ENCODE measurements around the gene TLCD3A. TPM values are rescaled to one million over a fixed set of nuclear protein-coding genes. Genes with fewer than 3 reads are reported as not detected.

TLCD3A gene
- total and polyA plus RNA-seq, 2 donors (not counting 3 experiments of a cell fraction or from before 2014, with no cell fraction given): 36.6 to 54.1 TPM

DNA sequence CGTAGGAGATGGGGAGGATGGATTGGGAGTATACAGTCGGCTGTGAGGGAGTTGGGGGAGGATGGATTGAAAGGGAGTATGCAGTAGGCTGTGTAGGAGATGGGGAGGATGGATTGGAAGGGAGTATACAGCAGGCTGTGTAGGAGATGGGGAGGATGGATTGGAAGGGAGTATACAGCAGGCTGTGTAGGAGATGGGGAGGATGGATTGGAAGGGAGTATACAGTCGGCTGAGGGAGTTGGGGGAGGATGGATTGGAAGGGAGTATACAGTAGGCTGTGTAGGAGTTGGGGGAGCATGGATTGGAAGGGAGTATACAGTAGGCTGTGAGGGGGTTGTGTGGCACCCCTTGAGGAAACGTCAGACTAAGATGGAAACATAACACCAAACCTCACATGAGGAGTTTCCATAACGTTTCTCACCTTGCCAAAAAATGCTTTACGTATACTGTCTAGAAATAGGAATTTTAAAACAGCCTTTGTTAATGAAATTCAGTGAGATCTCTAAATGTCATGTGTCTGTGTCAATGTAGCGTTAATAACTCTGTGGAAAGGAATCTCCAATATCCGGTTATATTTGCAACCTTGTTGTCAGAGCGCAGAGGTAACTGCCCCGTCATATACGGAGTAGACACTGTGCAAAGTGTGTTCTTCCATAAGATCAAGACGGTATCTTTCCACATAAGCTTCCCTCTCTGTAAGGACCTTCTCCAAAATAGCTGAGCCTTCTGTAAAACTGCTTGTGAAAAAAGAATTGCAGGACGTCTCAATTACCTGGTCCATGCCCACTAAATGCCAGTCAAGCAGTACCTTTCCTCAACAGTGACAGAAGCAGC, 11.5 kb upstream of the TLCD3A start:
- Histone ChIP-seq H3K36me3 (ENCODE audit: control insufficient read depth in 2 of 2, extremely low read depth in 1 of 2, insufficient read depth in 2 of 2, low read length in 2 of 2) (no peaks in the 10 kb centered on the region), H3K4me3 (replicated peaks in 1 of 3; ENCODE audit: insufficient read depth in 1 of 3, low read depth in 1 of 3, low read length in 3 of 3) (no peak overlapping the region), H3K4me2 (ENCODE audit: insufficient read depth, low read length) (no peak overlapping the region), H3K4me1 (ENCODE audit: control insufficient read depth, extremely low read depth, insufficient read depth, low read length) (peaks cover 7% of the 10 kb centered on the region), H3K9me1 (replicated peaks; ENCODE audit: control insufficient read depth, extremely low read depth, insufficient read depth, low read length) (no peaks in the 10 kb centered on the region), H2AFZ (ENCODE audit: low read depth, low read length) (no peak overlapping the region), H3K79me2 (ENCODE audit: control insufficient read depth, insufficient read depth, low read length) (no peaks in the 10 kb centered on the region), H3K27ac (ENCODE audit: insufficient read depth, low read depth, low read length) (no peak overlapping the region), H4K20me1 (replicated peaks; ENCODE audit: control insufficient read depth, extremely low read depth, insufficient read depth, low read length) (no peaks in the 10 kb centered on the region), H3K27me3 (ENCODE audit: control insufficient read depth in 2 of 2, insufficient read depth in 2 of 2, low read length in 2 of 2) (no peaks in the 10 kb centered on the region), H3K9ac (replicated peaks; ENCODE audit: extremely low read depth, insufficient read depth, low read length) (no peak overlapping the region), H3K9me3 (replicated peaks; ENCODE audit: control insufficient read depth, insufficient read depth, low read length) (no peaks in the 10 kb centered on the region)
- DNase-seq (ENCODE audit: low read depth, low spot score) (no peak), FAIRE-seq (peak; percentile 37)
- dilution Hi-C loops (cut with MboI; ENCODE audit: extremely low pct_ligation_motif_present, low sequenced_read_pairs) (no loop called here), intact Hi-C loops (cut with micrococcal nuclease) (no loop called here)
- ChIA-PET CTCF (interaction anchor here (0.8 to 1.7 kb wide), 3 partner anchors 17 to 260 kb away, joined by 3 to 5 read pairs (median 3); no protein-coding TSS in a partner anchor), POLR2A (no interaction called here)
- no TSS peak for BruUV-seq (replicated peaks)
- TF ChIP-seq, protein P1, sequence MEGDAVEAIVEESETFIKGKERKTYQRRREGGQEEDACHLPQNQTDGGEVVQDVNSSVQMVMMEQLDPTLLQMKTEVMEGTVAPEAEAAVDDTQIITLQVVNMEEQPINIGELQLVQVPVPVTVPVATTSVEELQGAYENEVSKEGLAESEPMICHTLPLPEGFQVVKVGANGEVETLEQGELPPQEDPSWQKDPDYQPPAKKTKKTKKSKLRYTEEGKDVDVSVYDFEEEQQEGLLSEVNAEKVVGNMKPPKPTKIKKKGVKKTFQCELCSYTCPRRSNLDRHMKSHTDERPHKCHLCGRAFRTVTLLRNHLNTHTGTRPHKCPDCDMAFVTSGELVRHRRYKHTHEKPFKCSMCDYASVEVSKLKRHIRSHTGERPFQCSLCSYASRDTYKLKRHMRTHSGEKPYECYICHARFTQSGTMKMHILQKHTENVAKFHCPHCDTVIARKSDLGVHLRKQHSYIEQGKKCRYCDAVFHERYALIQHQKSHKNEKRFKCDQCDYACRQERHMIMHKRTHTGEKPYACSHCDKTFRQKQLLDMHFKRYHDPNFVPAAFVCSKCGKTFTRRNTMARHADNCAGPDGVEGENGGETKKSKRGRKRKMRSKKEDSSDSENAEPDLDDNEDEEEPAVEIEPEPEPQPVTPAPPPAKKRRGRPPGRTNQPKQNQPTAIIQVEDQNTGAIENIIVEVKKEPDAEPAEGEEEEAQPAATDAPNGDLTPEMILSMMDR (IDR thresholded peaks at IDR 0.05; ENCODE audit: extremely low read depth in 1 of 2, insufficient read depth in 1 of 2, low read depth in 1 of 2, low read length in 2 of 2): no peak
- TF ChIP-seq, protein P2, sequence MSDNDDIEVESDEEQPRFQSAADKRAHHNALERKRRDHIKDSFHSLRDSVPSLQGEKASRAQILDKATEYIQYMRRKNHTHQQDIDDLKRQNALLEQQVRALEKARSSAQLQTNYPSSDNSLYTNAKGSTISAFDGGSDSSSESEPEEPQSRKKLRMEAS (IDR thresholded peaks at IDR 0.05; ENCODE audit: insufficient read depth, insufficient read length): no peak
- TF ChIP-seq POLR2AphosphoS5 (IDR thresholded peaks at IDR 0.05; ENCODE audit: insufficient read depth, low read depth, low read length) (no peak), EZH2 (IDR thresholded peaks at IDR 0.05; ENCODE audit: borderline replicate concordance, low read depth, low read length, severe bottlenecking) (no peak), MYC (IDR thresholded peaks at IDR 0.05; ENCODE audit: low read depth, low read length) (no peak), GATA2 (IDR thresholded peaks at IDR 0.05; ENCODE audit: insufficient read depth, insufficient read length, low read depth, low read length) (no peak), FOS (IDR thresholded peaks at IDR 0.05; ENCODE audit: borderline replicate concordance, insufficient read depth, low read length) (no peak), JUN (IDR thresholded peaks at IDR 0.05; ENCODE audit: borderline replicate concordance, insufficient read depth, insufficient read length, low read depth) (no peak), POLR2A (IDR thresholded peaks at IDR 0.05; ENCODE audit: low read depth, low read length) (no peak)

All from endothelial cell of umbilical vein (primary cell).